ENCODE measurements around the gene OR6V1. TPM values are rescaled to one million over a fixed set of nuclear protein-coding genes. Genes with fewer than 3 reads are reported as not detected.

Gene OR6V1, protein sequence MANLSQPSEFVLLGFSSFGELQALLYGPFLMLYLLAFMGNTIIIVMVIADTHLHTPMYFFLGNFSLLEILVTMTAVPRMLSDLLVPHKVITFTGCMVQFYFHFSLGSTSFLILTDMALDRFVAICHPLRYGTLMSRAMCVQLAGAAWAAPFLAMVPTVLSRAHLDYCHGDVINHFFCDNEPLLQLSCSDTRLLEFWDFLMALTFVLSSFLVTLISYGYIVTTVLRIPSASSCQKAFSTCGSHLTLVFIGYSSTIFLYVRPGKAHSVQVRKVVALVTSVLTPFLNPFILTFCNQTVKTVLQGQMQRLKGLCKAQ
- total RNA-seq: not detected in 2 replicates

DNA sequence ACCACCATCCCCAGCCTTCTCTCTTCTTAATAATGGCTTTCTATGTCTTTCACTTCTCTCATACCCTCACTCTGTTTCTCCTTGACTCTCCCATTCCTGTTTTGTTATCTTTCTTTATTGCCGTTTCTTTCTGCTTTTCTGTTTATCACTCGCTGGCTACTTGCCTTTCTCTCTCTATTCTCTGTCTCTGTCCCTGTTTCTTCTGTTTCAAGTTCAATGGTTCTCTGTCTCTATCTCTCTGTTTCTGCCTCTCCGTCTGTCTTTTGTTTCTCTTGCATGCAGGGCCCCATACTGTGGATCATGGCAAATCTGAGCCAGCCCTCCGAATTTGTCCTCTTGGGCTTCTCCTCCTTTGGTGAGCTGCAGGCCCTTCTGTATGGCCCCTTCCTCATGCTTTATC lies at the start of gene OR6V1:
OR6V1 (plus strand) TSS at position 301 of the 400 bp plus-strand sequence; CDS start at position 301, 0 bp downstream.

DNA sequence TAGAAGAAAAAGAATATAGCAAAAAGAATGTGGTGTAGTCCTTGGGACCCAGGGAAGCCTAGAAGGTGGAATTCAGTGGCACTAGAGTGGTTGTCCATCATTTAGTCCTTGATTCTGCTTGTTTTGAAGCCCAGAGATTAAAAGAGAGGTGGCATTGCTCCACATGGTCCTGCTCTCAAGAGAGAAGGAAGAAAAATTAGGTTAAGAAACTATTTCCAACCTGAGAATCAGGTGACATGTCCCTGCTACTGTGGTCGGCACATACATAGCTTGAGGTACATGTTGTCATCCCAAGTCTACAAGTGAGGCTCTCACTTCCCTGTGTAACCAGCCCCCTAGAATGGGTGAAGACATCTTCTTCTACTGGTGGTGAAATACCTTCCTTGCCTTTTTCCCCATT lies 25.1 kb upstream of the OR6V1 start, which contains the start of gene OR9A2:
OR9A2 (minus strand) TSS at position 101 of the 400 bp plus-strand sequence; CDS start at position 101, 0 bp downstream.

Other genes with a start within 250 kb of the OR6V1 start
- gene EPHB6, start 197.3 kb upstream of the OR6V1 start, total RNA-seq: under 0.01 TPM in 1 of 2 replicates, not detected in the other
- gene TRPV6, start 166.6 kb upstream of the OR6V1 start, total RNA-seq: not detected in 2 replicates
- not detected in 2 replicates for gene TRPV5, start 118.6 kb upstream of the OR6V1 start, total RNA-seq
- not detected in 2 replicates for gene LLCFC1, start 112.9 kb upstream of the OR6V1 start, total RNA-seq
- under 0.01 TPM in 1 of 2 replicates, not detected in the other for gene KEL, start 90.0 kb upstream of the OR6V1 start, total RNA-seq
- gene OR9A2, start 25.2 kb upstream of the OR6V1 start, total RNA-seq: 0.06 TPM in 1 of 2 replicates, not detected in the other
- gene PIP, start 79.7 kb downstream of the OR6V1 start, total RNA-seq: not detected in 2 replicates
- gene TAS2R39, start 131.1 kb downstream of the OR6V1 start, total RNA-seq: not detected in 2 replicates
- gene TAS2R40, start 169.7 kb downstream of the OR6V1 start, total RNA-seq: not detected in 2 replicates
- gene GSTK1, start 211.1 kb downstream of the OR6V1 start, total RNA-seq: 66.7 and 80.7 TPM in 2 replicates
- gene TMEM139, start 232.6 kb downstream of the OR6V1 start, total RNA-seq: 0.19 TPM in 1 of 2 replicates, not detected in the other
- gene CASP2, start 236.0 kb downstream of the OR6V1 start, total RNA-seq: 13.4 and 36.1 TPM in 2 replicates

Data from bladder microvascular endothelial cell (primary cell).